B cell (primary cell): ENCODE results near the gene ANKRD9. TPM values are rescaled to one million over a fixed set of nuclear protein-coding genes. Genes with fewer than 3 reads are reported as not detected.

Source experiments
- ATAC-seq: fragments of 200-7000 bp; cut with Tn5 transposase; one replicate; pipeline ENCODE4 v1.10.0; 2021; ENCODE audit warnings: low read depth, mild to moderate bottlenecking, moderate number of reproducible peaks, moderate library complexity
- CTCF ChIA-PET: fragments of 350-600 bp; sonication (Branson Sonifier 250); formaldehyde crosslinking; loops from one replicate; lab custom pipeline; 2021; ENCODE audit warnings: antibody characterized with exemption, inconsistent platforms; lab: Charles Lee
- POLR2A ChIA-PET: fragments of 350-600 bp; sonication (Branson Sonifier 250); formaldehyde crosslinking; loops from one replicate; lab custom pipeline; 2021; ENCODE audit warnings: antibody characterized with exemption; lab: Charles Lee
- DNase-seq: peaks from one replicate; pipeline ENCODE4 v3.0.0; 2013
- H2AFZ ChIP-seq: 2 replicates; pipeline ENCODE4 v1.6.1; 2012; ENCODE audit warnings: mild to moderate bottlenecking, low read depth, low read length; ENCODE audit not compliant: insufficient read depth, poor library complexity, severe bottlenecking
- H3K27ac ChIP-seq, 2 donors: 1 replicate in 1 of 2; 2 replicates in 1 of 2; pipeline ENCODE4 v1.5.1; 2012 to 2013; ENCODE audit warnings: low read length in 2 of 2, mild to moderate bottlenecking in 2 of 2, moderate library complexity in 1 of 2
- H3K27me3 ChIP-seq, 4 experiments: fragments of 200-600 bp in 1 of 4; sonication (generic) in 1 of 4; replicated peaks in 1 of 4; 1 replicate in 2 of 4; 2 replicates in 2 of 4; pipeline versions ENCODE4 v1.6.1 to v1.7.0; 2013 to 2016; ENCODE audit warnings: low read length in 3 of 4, mild to moderate bottlenecking in 2 of 4, mixed read lengths in 1 of 4, moderate library complexity in 1 of 4; ENCODE audit not compliant: insufficient read depth in 4 of 4, control insufficient read depth in 3 of 4; ENCODE audit errors: control extremely low read depth in 1 of 4
- H3K36me3 ChIP-seq, 2 experiments: replicated peaks in 1 of 2; 1 replicate in 1 of 2; 2 replicates in 1 of 2; pipeline versions ENCODE4 v1.6.1 to v1.7.1; 2013; ENCODE audit warnings: low read length in 1 of 2; ENCODE audit not compliant: insufficient read depth in 2 of 2, control insufficient read depth in 1 of 2; ENCODE audit errors: control extremely low read depth in 1 of 2, extremely low read depth in 1 of 2
- H3K4me1 ChIP-seq, 2 donors: fragments of 200-600 bp in 1 of 2; sonication (generic) in 1 of 2; 1 replicate in 1 of 2; 2 replicates in 1 of 2; pipeline versions ENCODE4 v1.5.1 to v1.6.1; 2013 to 2017; ENCODE audit warnings: low read length in 2 of 2; ENCODE audit not compliant: control insufficient read depth in 2 of 2, insufficient read depth in 2 of 2
- H3K4me2 ChIP-seq: replicated peaks from 2 replicates; pipeline ENCODE3; 2012; ENCODE audit warnings: mild to moderate bottlenecking, low read depth, low read length; ENCODE audit not compliant: poor library complexity, severe bottlenecking
- H3K4me3 ChIP-seq, 5 experiments: fragments of 200-600 bp in 1 of 5; sonication (generic) in 1 of 5; 1 replicate in 3 of 5; 2 replicates in 2 of 5; pipeline versions ENCODE4 v1.5.1 to v1.7.0; 2011 to 2016; ENCODE audit warnings: low read length in 4 of 5, mild to moderate bottlenecking in 4 of 5, low read depth in 2 of 5, control low read depth in 1 of 5, moderate library complexity in 1 of 5; ENCODE audit not compliant: insufficient read depth in 1 of 5; ENCODE audit errors: control extremely low read depth in 1 of 5, extremely low read depth in 1 of 5
- H3K79me2 ChIP-seq: fragments of 200-600 bp; sonication (generic); one replicate; pipeline ENCODE4 v1.6.0; 2016; ENCODE audit warnings: low read length; ENCODE audit not compliant: control insufficient read depth, insufficient read depth
- H3K9ac ChIP-seq: fragments of 200-600 bp; sonication (generic); 2 replicates; pipeline ENCODE4 v1.6.1; 2017; ENCODE audit warnings: mild to moderate bottlenecking, low read length, moderate library complexity
- H3K9me3 ChIP-seq, 3 donors: one replicate each; pipeline versions ENCODE4 v1.6.1 to v1.7.1; 2013; ENCODE audit warnings: low read length in 2 of 3; ENCODE audit not compliant: control insufficient read depth in 2 of 3, insufficient read depth in 1 of 3; ENCODE audit errors: control extremely low read depth in 1 of 3
- H4K20me1 ChIP-seq: 2 replicates; pipeline ENCODE4 v1.6.0; 2012; ENCODE audit warnings: mild to moderate bottlenecking, low read length; ENCODE audit not compliant: insufficient read depth, control insufficient read depth, poor library complexity, severe bottlenecking
- H3K27ac Mint-ChIP-seq: one replicate; pipeline ENCODE4 v1.8.0; 2021; ENCODE audit warnings: mixed read lengths
- H3K27me3 Mint-ChIP-seq: one replicate; pipeline ENCODE4 v1.8.0; 2021; ENCODE audit warnings: mixed read lengths
- H3K4me1 Mint-ChIP-seq: one replicate; pipeline ENCODE4 v1.8.0; 2021; ENCODE audit warnings: mixed read lengths
- H3K4me3 Mint-ChIP-seq: one replicate; pipeline ENCODE4 v1.8.0; 2021; ENCODE audit warnings: mixed read lengths
- H3K9me3 Mint-ChIP-seq: one replicate; pipeline ENCODE4 v1.8.0; 2022; ENCODE audit warnings: mixed read lengths; ENCODE audit not compliant: insufficient read depth
- CTCF ChIP-seq: fragments of 200-600 bp; IDR thresholded peaks from one replicate; pipeline ENCODE4 v1.8.0; 2022; ENCODE audit warnings: antibody characterized with exemption, mild to moderate bottlenecking
- EZH2 ChIP-seq: IDR thresholded peaks from 2 replicates; pipeline ENCODE4 v1.6.1; 2012; ENCODE audit warnings: borderline replicate concordance, low read depth, mild to moderate bottlenecking, moderate library complexity, low read length; ENCODE audit not compliant: insufficient read depth, poor library complexity, severe bottlenecking
- WGBS: methylation state at CpG from one replicate; pipeline ENCODE4 v1.1.5; 2013; ENCODE audit warnings: missing lambda C conversion rate; ENCODE audit not compliant: insufficient coverage; 5-methylcytosine and 5-hydroxymethylcytosine counted together
- intact Hi-C: fragments of 100-400 bp; cut with micrococcal nuclease; formaldehyde crosslinking; loops from one replicate; pipeline ENCODE4 v1.10.0; 2022
- polyA minus RNA-seq: library from RNA; depleted of rRNA, polyadenylated mRNA; stranded (reverse); fragments of >200 nt; gene quantifications from 2 replicates; pipeline ENCODE4 v1.2.3, GENCODE V29; 2012
- polyA plus RNA-seq: library from polyadenylated mRNA; depleted of rRNA; stranded (reverse); fragments of >200 nt; gene quantifications from 2 replicates; pipeline ENCODE4 v1.2.3, GENCODE V29; 2012
- total RNA-seq, 2 donors: library from RNA; stranded (reverse); fragments of 120-200 nt in 1 of 2; gene quantifications; 1 replicate in 1 of 2; 2 replicates in 1 of 2; pipeline versions ENCODE4 v1.2.3 to v1.2.4, GENCODE V29; 2013 to 2022

The ANKRD9 gene
- total RNA-seq (1.4 and 1.8 TPM in 2 replicates), polyA plus RNA-seq (1.5 and 2.6 TPM in 2 replicates), polyA minus RNA-seq (4.5 and 4.6 TPM in 2 replicates)
- total RNA-seq (2013), result 1.3 TPM

- Histone ChIP-seq H3K9ac (peak within 1 kb of the TSS; percentile 85), H2AFZ (peak within 1 kb of the TSS; percentile 82), H3K79me2 (no peaks in the 10 kb centered on the region), H3K9me3 (peaks cover 0 to 12% (median 0%) of the 10 kb centered on the region in 3 donors), H3K4me3 (peak within 1 kb of the TSS; percentile 17 to 76 (median 72)), H3K4me1 (peaks cover 15 to 17% of the 10 kb centered on the region in 2 donors), H3K4me2 (peak within 1 kb of the TSS; percentile 99), H3K27ac (no peak within 1 kb of the TSS), H4K20me1 (no peaks in the 10 kb centered on the region), H3K27me3 (peaks cover 0 to 11% (median 0%) of the 10 kb centered on the region in 4 experiments), H3K36me3 (no peaks in the 10 kb centered on the region)
- Mint-ChIP-seq H3K9me3 (no peaks in the 10 kb centered on the region), H3K4me1 (peaks cover 12% of the 10 kb centered on the region), H3K4me3 (peak within 1 kb of the TSS; percentile 90), H3K27ac (peak within 1 kb of the TSS; percentile 68), H3K27me3 (peaks cover 9% of the 10 kb centered on the region)
- ChIA-PET POLR2A (no interaction called here), CTCF (interaction anchor here (0.6 to 1.2 kb wide), 5 partner anchors 11 to 153 kb away, joined by 3 to 4 read pairs (median 3); no protein-coding TSS in a partner anchor)
- WGBS, result 1% methylated on average over 91 of the region's 91 CpGs
- peak; percentile 84 for ATAC-seq
- peak; percentile 86 for DNase-seq
- TF ChIP-seq EZH2, result no peak
- no peak for TF ChIP-seq CTCF
- intact Hi-C loops, result loop anchor here (1.0 to 5.0 kb wide), 2 partner anchors 14 to 148 kb away; partner anchors contain the start of genes CINP and TECPR2
These were observed at the start of gene ANKRD9 for GRCh38 chr14:102509746-102510615. Gene ANKRD9 (minus strand): TSS chr14:102509776. CDS start chr14:102507889, 1,887 bp downstream.

GRCh38 chr14:102558556-102558955 is 49.0 kb upstream of the ANKRD9 start:
- no peak overlapping the region for H3K4me2 ChIP-seq
- H3K27me3 ChIP-seq, result no peaks in the 10 kb centered on the region
- WGBS, result 67% methylated on average over 3 of the region's 4 CpGs
- no peak overlapping the region for H3K9ac ChIP-seq
- DNase-seq, result no peak
- CTCF ChIA-PET, result no interaction called here
- no peaks in the 10 kb centered on the region for H3K27me3 Mint-ChIP-seq
- intact Hi-C loops, result no loop called here
- POLR2A ChIA-PET, result no interaction called here
- H2AFZ ChIP-seq, result no peak overlapping the region
- no peaks in the 10 kb centered on the region for H3K9me3 Mint-ChIP-seq
- H3K79me2 ChIP-seq, result no peaks in the 10 kb centered on the region
- no peaks in the 10 kb centered on the region for H3K9me3 ChIP-seq
- H4K20me1 ChIP-seq, result no peaks in the 10 kb centered on the region
- TF ChIP-seq CTCF (no peak), EZH2 (no peak)
- no peak overlapping the region for H3K27ac ChIP-seq
- no peak overlapping the region for H3K4me3 ChIP-seq
- H3K4me1 ChIP-seq, result peaks cover 17 to 33% of the 10 kb centered on the region in 2 donors
- H3K4me1 Mint-ChIP-seq, result peaks cover 16% of the 10 kb centered on the region
- no peaks in the 10 kb centered on the region for H3K36me3 ChIP-seq
- H3K4me3 Mint-ChIP-seq, result no peak overlapping the region
- ATAC-seq, result no peak
- H3K27ac Mint-ChIP-seq, result no peak overlapping the region
